ENCODE measurements around the gene FCHO1. TPM values are rescaled to one million over a fixed set of nuclear protein-coding genes. Genes with fewer than 3 reads are reported as not detected.
"Not testable (repeated sequence)": the region's sequence is repeated elsewhere in the genome, so short reads cannot be mapped to it uniquely, and the experiment has no call there.

FCHO1 gene
- total RNA-seq, 2 experiments from 2014 or later: 35.8 to 38.7 TPM

DNA sequence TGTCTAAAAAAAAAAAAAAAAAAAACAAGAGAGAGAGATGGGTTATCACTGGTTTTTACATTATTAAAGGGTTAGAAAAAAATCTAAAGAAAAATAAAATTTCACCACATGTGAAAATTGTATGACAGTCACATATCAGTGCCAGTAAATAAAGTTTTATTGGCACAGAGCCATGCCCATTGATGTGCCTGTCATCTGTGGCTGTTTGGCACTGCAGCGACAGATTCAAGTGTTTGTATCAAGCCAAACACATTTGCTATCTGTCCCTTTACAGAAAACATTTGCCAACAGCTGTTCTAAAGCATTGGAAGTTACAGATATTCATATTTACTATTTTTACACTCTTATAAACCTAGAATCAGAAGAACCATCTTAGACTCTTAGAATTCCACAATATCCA is 16.3 kb downstream of the FCHO1 start:
- peaks cover 25% of the 10 kb centered on the region for H3K36me3 Mint-ChIP-seq
- H3K27me3 Mint-ChIP-seq: no peaks in the 10 kb centered on the region
- H3K4me3 Mint-ChIP-seq: no peak overlapping the region
- no peak for DNase-seq
- peaks cover 3% of the 10 kb centered on the region for H3K4me1 Mint-ChIP-seq
- H3K9me3 Mint-ChIP-seq: no peaks in the 10 kb centered on the region
- H3K27ac Mint-ChIP-seq: no peak overlapping the region

DNA sequence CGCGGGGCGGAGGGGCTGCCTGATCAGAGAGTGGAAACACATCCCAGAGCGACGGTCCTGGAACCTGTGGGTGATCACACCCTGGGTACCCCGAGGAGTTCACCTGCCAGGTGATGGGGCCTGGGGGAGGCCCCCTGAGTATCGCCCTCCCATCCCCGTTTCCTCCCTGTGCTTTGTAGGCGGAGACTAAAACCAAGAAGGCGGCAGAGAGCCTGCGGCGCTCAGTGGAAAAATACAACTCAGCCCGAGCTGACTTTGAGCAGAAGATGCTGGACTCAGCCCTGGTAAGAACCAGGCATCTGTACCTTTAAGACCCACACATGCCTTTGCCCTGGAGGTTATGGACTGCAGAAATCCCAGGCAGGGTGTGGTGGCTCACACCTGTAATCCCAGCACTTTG is 19.3 kb downstream of the FCHO1 start:
- DNase-seq: no peak
- peaks cover 3% of the 10 kb centered on the region for H3K4me1 Mint-ChIP-seq
- no peak overlapping the region for H3K27ac Mint-ChIP-seq
- peaks cover 26% of the 10 kb centered on the region for H3K36me3 Mint-ChIP-seq
- no peaks in the 10 kb centered on the region for H3K27me3 Mint-ChIP-seq
- no peaks in the 10 kb centered on the region for H3K9me3 Mint-ChIP-seq
- H3K4me3 Mint-ChIP-seq: no peak overlapping the region

DNA sequence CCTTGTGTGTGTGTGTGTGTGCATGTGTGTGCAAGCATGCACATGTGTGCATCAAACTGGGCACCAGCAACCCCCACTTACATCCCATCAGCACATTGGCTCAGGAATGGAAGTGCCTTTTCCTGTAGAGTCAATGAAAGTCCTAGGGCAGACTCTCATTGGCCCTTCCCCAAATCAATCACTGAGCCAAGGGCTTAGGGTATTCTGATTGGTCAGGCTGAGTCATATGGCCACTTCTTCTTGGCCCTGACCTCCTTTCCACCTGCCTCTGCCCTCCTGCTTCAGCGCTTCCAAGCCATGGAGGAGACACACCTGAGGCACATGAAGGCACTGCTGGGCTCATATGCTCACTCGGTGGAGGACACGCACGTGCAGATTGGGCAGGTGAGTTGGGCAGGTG is 20.9 kb downstream of the FCHO1 start:
- no peaks in the 10 kb centered on the region for H3K27me3 Mint-ChIP-seq
- DNase-seq: no peak
- H3K4me1 Mint-ChIP-seq: peaks cover 12% of the 10 kb centered on the region
- H3K27ac Mint-ChIP-seq: no peak overlapping the region
- peaks cover 33% of the 10 kb centered on the region for H3K36me3 Mint-ChIP-seq
- H3K4me3 Mint-ChIP-seq: no peak overlapping the region
- no peaks in the 10 kb centered on the region for H3K9me3 Mint-ChIP-seq

DNA sequence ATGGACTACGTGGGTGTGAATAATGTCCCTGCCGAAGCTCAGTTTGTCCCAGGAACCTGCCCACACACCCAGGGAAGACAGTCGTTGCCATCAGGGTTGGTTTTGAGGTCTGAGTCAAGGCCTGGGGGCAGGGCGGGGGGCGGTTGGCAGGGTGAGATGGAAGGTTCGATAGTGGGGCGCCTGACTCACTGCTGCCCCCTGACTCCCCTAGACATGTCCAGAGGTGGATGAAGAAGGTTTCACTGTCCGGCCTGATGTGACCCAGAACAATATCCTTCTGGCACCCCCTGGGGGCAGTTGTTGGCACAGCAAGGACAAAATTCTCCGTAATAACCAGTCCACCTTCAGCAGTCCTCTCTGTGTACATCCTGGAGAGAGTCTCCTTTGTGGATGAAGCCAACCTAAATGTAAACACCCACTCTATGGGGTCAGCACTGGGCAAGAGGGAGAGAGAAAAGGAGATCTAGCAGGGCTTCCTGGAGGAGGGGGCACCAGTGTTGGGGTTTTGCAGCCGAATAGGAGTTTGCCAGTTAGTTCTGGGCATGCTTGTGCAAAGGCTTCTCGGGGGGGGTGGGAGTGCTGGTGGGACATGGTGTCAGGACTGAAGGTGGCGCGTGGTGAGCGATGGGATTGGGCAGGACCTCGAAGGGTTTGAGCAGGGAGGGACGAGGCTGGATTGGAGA is 24.1 kb downstream of the FCHO1 start:
- no peak overlapping the region for H3K4me3 Mint-ChIP-seq
- no peaks in the 10 kb centered on the region for H3K9me3 Mint-ChIP-seq
- DNase-seq: no peak
- peak overlapping the region; percentile 74 for H3K27ac Mint-ChIP-seq
- peaks cover 16% of the 10 kb centered on the region for H3K4me1 Mint-ChIP-seq
- no peaks in the 10 kb centered on the region for H3K27me3 Mint-ChIP-seq
- peaks cover 35% of the 10 kb centered on the region for H3K36me3 Mint-ChIP-seq

DNA sequence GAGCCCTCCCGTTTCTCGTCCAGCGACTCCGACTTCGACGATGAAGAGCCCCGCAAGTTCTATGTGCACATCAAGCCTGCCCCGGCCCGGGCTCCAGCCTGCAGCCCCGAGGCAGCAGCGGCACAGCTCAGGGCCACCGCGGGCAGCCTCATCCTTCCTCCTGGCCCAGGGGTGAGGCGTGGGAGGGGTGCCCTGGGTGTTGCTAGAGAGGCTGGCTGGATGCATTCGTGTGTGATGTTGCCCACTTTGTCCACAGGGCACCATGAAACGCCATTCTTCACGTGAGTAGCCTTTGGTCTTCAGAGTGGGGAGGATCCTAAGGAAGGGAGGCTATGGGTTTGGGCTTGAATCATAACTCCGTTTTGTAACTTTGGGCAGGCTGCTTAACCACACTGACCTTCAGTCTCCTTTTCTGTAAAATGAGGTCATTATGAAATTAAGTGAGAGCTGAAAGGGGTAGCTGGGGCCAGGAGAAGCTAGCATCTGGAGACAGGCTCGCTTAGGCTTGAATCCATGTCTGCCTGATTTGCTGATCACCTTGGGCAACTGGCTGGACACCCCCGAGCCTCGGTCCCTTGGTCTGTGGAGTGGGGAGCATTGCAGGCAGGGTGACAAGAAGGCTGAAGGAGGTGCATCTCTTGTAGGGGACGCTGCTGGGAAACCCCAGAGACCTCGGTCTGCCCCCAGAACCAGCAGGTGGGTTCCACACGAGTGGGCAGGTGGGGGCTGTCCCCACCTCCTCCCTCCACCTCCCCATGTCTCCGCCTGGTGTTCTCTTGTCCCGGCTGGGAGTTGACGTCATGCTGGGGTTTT is 24.9 kb downstream of the FCHO1 start:
- Mint-ChIP-seq H3K4me1 (peaks cover 16% of the 10 kb centered on the region), H3K27me3 (no peaks in the 10 kb centered on the region), H3K27ac (peak overlapping the region; percentile 85), H3K4me3 (no peak overlapping the region), H3K9me3 (no peaks in the 10 kb centered on the region), H3K36me3 (peaks cover 37% of the 10 kb centered on the region)
- DNase-seq: no peak

DNA sequence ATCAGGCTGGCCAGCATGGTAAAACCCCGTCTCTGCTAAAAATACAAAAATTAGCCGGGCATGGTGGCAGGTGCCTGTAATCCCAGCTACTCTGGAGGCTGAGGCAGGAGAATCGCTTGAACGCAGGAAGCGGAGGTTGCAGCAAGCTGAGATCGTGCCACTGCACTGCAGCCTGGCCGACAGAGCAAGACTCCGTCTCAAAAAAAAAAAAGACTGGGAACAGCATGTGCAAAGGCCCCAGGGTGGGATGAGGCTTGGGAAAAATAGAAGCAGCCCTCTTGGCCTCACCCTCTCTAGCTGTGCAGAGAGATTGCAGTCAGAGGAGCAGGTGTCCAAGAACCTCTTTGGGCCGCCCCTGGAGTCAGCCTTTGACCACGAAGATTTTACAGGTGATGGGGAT is 26.6 kb downstream of the FCHO1 start:
- H3K4me3 Mint-ChIP-seq, DNase-seq, H3K27me3 Mint-ChIP-seq, H3K9me3 Mint-ChIP-seq, H3K27ac Mint-ChIP-seq: not testable (repeated sequence)
- Mint-ChIP-seq H3K36me3 (peaks cover 32% of the 10 kb centered on the region), H3K4me1 (peaks cover 16% of the 10 kb centered on the region)

DNA sequence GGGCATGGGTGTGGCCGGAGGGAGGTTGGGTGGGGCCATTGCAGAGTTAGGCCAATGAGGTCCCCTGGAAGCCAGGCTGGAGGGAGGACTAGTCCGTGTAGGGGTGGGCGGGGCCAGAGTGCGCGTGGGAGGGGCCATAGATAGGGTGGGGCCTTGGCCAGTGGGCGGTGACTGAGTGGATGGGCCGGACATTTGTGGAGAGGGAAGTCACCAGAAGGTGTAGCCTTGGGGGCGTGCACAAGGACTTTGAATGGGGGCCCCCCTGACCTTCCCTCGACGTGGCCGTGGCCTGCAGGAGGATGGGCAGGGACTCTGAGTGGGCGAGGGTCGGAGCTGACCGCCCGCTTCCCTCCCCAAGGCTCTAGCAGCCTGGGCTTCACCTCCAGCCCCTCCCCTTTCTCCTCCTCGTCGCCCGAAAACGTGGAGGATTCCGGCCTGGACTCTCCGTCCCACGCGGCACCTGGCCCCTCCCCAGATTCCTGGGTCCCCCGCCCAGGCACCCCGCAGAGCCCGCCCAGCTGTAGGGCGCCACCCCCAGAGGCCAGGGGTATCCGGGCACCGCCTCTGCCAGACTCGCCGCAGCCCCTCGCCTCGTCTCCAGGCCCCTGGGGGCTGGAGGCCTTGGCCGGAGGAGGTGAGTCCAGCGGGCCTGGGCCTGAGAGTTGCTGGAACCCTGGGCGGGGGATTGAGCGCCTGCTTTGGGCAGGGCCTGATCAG is 27.1 kb downstream of the FCHO1 start:
- no peak overlapping the region for H3K27ac Mint-ChIP-seq
- H3K27me3 Mint-ChIP-seq: no peaks in the 10 kb centered on the region

DNA sequence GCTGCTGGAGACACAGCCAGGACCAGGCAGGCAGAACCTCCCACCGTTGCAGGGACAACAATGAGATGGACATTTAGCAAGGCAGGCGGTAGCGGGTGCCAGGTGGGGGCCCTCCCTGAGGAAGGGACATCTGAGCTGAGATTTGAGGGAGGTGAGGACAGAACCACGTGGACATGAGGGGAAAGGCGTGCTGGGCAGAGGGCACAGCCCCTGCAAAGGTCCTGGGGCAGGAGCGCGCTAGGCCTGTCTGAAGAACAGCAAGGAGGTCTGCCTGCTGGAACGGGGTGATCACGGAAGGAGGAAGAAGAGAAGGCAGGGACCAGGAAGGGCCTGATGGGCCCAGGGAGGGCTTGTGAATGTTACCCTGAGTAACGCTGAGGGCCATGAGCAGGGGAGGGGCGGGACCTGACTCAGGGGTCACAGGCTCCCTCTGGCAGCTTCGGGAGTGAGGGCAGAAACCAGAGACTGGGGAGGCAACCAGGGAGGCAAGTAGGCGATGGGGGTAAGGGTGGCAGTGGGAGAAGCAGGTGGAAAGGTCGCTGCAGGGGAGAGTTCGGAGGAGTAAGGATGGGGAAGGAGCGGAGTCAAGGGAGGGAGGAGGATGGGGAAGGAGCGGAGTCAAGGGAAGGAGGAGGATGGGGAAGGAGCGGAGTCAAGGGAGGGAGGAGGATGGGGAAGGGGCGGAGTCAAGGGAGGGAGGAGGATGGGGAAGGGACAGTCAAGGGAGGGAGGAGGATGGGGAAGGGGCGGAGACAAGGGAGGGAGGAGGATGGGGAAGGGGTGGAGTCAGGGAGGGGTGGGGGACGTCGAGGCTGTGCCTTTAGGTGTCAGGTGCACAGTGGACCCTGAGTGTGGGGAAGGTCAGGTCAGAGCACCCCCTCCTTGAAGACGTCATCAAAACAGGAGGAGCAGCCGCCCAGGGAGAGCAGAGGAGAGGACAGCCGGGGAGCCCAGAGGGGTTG is 28.0 kb downstream of the FCHO1 start:
- Mint-ChIP-seq H3K27ac (peak overlapping the region; percentile 38), H3K4me3 (no peak overlapping the region), H3K4me1 (peaks cover 19% of the 10 kb centered on the region), H3K27me3 (no peaks in the 10 kb centered on the region), H3K9me3 (no peaks in the 10 kb centered on the region), H3K36me3 (peaks cover 26% of the 10 kb centered on the region)
- DNase-seq: no peak

More for the DNA sequence above, 27.1 kb downstream of the FCHO1 start:
- H3K36me3 Mint-ChIP-seq: peaks cover 28% of the 10 kb centered on the region
- H3K9me3 Mint-ChIP-seq: no peaks in the 10 kb centered on the region
- peak; percentile 49 for DNase-seq
- H3K4me1 Mint-ChIP-seq: peaks cover 16% of the 10 kb centered on the region
- no peak overlapping the region for H3K4me3 Mint-ChIP-seq

DNA sequence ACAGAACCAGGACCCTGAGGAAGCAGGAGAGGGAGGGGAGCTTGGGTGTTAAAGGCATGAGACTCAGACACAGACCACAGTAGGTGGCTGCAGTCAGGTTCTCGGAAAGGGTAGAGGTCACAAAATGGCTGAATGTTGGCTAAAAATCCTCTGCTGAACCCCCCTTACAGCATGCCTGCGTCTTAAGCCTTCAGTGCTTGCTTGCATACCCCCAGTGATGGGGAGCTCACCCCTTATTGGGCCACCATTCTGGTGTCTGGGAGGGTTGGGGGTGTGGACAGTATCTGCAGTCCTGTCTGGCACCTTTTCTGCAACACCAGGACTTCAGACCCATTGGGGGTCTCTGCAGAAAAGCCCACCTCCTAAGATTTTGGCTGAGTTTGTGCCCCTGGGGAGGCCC is 29.5 kb downstream of the FCHO1 start:
- H3K27me3 Mint-ChIP-seq: no peaks in the 10 kb centered on the region
- no peak for DNase-seq
- peaks cover 24% of the 10 kb centered on the region for H3K36me3 Mint-ChIP-seq
- H3K4me3 Mint-ChIP-seq: no peak overlapping the region
- no peaks in the 10 kb centered on the region for H3K9me3 Mint-ChIP-seq
- no peak overlapping the region for H3K27ac Mint-ChIP-seq
- H3K4me1 Mint-ChIP-seq: peaks cover 15% of the 10 kb centered on the region

DNA sequence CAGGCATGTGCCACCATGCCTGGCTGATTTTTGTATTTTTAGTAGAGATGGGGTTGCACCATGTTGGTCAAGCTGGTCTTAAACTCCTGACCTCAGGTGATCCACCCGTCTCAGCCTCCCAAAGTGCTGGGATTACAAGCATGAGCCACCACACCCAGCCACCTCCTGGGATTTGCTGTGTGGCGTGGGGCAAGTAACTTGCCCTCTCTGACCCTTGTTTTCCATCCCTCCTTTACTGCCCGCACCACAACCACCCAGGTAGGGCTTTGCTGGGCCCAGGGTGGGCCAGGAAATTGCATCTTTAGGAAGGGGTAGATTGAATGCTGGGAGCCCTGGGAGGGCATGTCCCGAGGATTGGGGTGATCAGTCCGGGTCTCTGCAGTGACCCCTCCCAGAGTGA is 32.4 kb downstream of the FCHO1 start:
- H3K9me3 Mint-ChIP-seq, DNase-seq, H3K4me3 Mint-ChIP-seq, H3K4me1 Mint-ChIP-seq, H3K27ac Mint-ChIP-seq, H3K27me3 Mint-ChIP-seq: not testable (repeated sequence)
- peaks cover 28% of the 10 kb centered on the region for H3K36me3 Mint-ChIP-seq

DNA sequence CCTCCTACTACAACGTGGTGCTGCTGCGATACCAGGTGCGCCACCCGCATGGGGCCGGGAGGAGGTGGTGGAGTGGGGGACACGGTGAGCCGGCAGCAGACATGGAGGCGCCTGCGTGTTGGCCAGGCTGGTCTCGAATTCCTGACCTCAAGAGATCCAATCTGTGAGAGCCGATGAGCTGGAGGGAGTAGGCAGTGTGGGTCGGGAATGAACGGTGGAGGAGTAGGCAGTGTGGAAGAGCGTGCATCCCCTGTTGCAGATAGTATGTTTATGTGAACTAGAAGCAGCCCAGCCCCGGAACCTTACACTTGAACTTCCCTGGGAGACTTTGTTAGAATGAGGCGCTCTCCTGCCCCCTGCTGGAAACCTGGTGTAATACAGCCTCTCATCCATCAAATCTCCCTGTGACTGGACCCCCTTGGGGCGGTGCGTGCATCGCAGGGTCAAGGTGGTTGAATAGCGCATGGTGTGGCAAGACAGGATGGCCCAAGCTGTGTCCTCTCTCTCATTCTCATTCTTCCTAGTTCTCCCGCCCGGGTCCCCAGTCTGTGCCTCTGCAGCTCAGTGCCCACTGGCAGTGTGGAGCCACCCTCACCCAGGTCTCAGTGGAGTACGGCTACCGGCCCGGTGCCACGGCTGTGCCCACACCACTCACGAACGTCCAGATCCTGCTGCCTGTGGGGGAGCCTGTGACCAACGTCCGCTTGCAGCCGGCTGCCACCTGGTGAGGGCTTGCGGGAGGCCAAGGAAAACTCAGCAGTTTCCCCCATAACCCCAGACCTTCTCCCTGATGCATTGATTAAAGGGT is 33.1 kb downstream of the FCHO1 start:
- H3K4me1 Mint-ChIP-seq: peaks cover 4% of the 10 kb centered on the region
- H3K27ac Mint-ChIP-seq: peak overlapping the region; percentile 25

DNA sequence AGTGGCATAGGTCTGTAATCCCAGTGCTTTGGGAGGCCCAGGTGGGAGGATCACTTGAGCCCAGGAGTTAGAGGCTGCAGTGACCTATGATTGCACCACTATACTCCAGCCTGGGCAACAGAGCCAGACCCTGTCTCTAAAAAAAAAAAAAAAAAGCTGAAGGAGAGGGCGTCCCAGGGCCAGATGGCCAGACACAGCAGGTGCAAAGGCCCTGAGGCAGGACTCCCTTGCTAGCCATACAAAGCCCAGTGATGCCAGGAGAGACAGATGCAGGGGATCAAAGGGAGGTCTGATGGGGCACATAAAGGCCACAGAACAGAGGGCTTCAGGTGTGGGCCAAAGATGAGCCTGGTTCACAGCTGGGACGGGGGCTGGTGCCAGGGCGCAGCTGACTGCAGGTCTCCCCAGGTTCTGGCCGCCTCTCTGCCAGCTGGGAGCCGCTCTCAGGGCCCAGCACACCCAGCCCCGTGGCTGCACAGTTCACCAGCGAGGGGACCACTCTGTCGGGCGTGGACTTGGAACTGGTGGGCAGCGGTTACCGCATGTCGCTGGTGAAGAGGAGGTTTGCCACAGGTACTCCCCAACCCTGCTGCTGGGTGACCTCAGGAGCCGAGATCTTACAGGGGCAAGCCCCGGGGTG is 36.1 kb downstream of the FCHO1 start:
- Mint-ChIP-seq H3K4me3 (no peak overlapping the region), H3K9me3 (no peaks in the 10 kb centered on the region), H3K36me3 (peaks cover 25% of the 10 kb centered on the region), H3K27me3 (no peaks in the 10 kb centered on the region), H3K27ac (no peak overlapping the region), H3K4me1 (peaks cover 19% of the 10 kb centered on the region)
- DNase-seq: no peak

More for the DNA sequence above, 33.1 kb downstream of the FCHO1 start:
- DNase-seq: peak; percentile 61
- H3K4me3 Mint-ChIP-seq: no peak overlapping the region
- no peaks in the 10 kb centered on the region for H3K9me3 Mint-ChIP-seq
- H3K36me3 Mint-ChIP-seq: peaks cover 33% of the 10 kb centered on the region
- H3K27me3 Mint-ChIP-seq: no peaks in the 10 kb centered on the region

DNA sequence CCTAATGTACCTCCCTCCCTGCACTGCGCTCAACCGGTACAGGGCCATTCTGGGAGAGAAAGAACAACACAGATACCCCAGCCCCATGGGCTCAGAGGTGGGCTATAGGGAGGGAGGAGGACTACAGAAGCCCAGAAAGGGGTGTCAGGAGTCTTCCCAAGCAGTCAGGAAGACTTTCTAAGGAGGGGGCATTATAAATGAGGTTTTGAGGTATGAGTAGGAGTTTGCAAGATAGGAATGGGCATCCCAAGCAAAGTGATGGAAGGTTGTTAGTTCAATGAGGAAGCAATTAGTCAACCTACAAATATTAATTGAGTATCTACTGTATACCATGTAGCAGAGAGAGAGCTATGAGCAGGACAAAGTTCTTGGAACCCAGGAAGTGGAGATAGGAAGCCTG is 37.4 kb downstream of the FCHO1 start:
- Mint-ChIP-seq H3K27me3 (no peaks in the 10 kb centered on the region), H3K36me3 (peaks cover 24% of the 10 kb centered on the region), H3K4me3 (no peak overlapping the region), H3K27ac (no peak overlapping the region), H3K4me1 (peaks cover 21% of the 10 kb centered on the region), H3K9me3 (no peaks in the 10 kb centered on the region)
- no peak for DNase-seq

Measured in activated naive CD8-positive, alpha-beta T cell treated with anti-CD3 and anti-CD28 coated beads for 36 hours (primary cell).